ENCODE measurements around the gene NUP107.

DNA sequence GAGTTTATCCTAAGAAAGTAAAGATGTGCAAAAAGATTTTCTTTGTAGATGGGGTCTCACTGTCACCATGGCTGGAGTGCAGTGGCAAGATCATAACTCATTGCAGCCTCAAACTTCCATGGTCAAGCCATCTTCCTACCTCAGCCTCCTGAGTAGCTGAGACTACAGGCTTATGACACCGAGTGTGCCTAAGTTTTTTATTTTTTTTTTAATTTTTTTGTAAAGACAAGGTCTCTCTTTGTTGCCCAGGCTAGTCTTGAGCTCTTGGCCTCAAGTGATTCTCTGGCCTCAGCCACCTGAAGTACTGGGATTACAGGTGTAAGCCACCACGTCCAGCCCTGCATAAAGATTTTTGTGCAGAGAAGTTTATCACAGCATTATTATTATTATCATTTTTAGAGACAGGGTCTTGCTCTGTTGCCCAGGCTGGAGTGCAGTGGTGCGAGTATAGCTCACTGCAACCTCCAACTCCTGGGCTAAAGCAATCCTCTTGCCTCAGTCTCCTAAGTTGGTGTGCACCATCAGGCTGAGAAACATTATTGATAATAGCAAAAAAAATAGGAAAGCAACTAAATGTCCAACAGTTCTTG lies 101.9 kb downstream of the NUP107 start:
- TF ChIP-seq, protein P1, sequence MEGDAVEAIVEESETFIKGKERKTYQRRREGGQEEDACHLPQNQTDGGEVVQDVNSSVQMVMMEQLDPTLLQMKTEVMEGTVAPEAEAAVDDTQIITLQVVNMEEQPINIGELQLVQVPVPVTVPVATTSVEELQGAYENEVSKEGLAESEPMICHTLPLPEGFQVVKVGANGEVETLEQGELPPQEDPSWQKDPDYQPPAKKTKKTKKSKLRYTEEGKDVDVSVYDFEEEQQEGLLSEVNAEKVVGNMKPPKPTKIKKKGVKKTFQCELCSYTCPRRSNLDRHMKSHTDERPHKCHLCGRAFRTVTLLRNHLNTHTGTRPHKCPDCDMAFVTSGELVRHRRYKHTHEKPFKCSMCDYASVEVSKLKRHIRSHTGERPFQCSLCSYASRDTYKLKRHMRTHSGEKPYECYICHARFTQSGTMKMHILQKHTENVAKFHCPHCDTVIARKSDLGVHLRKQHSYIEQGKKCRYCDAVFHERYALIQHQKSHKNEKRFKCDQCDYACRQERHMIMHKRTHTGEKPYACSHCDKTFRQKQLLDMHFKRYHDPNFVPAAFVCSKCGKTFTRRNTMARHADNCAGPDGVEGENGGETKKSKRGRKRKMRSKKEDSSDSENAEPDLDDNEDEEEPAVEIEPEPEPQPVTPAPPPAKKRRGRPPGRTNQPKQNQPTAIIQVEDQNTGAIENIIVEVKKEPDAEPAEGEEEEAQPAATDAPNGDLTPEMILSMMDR (IDR thresholded peaks at IDR 0.05) = no peak
- no peak for TF ChIP-seq POLR2A (IDR thresholded peaks at IDR 0.05)

Measured in adrenal gland (tissue), 5 donors.